Muscle layer of duodenum (tissue), 2 donors: ENCODE data around the gene BCL6B.

Experiments
- H3K27ac ChIP-seq: one replicate; pipeline ENCODE4 v1.7.0; 2013; ENCODE audit warnings: mild to moderate bottlenecking, low read length
- H3K27me3 ChIP-seq: one replicate; pipeline ENCODE4 v1.7.0; 2013; ENCODE audit warnings: low read depth, mild to moderate bottlenecking, control low read depth, low read length
- H3K36me3 ChIP-seq, 2 donors: one replicate each; pipeline ENCODE4 v1.7.0; 2013; ENCODE audit warnings: low read length in 2 of 2, control low read depth in 1 of 2, mild to moderate bottlenecking in 1 of 2; ENCODE audit not compliant: insufficient read depth in 2 of 2, control insufficient read depth in 1 of 2
- H3K4me1 ChIP-seq, 2 donors: one replicate each; pipeline ENCODE4 v1.7.0; 2013; ENCODE audit warnings: low read length in 2 of 2, mild to moderate bottlenecking in 2 of 2, control low read depth in 1 of 2, moderate library complexity in 1 of 2; ENCODE audit not compliant: insufficient read depth in 2 of 2, control insufficient read depth in 1 of 2
- H3K4me3 ChIP-seq, 2 donors: one replicate each; pipeline ENCODE4 v1.7.0; 2013; ENCODE audit warnings: low read length in 2 of 2, low read depth in 1 of 2, mild to moderate bottlenecking in 1 of 2
- H3K9me3 ChIP-seq, 2 donors: one replicate each; pipeline ENCODE4 v1.7.0; 2013; ENCODE audit warnings: low read length in 2 of 2, control low read depth in 1 of 2, mild to moderate bottlenecking in 1 of 2; ENCODE audit not compliant: control insufficient read depth in 1 of 2
- donor health status: healthy.

BCL6B gene

GRCh38 chr17:6996256-6997011 lies 26.4 kb upstream of the BCL6B start:
- no peak overlapping the region for H3K27ac ChIP-seq
- H3K4me3 ChIP-seq: peak overlapping the region in 1 of 2 donors; percentile 50

DNA sequence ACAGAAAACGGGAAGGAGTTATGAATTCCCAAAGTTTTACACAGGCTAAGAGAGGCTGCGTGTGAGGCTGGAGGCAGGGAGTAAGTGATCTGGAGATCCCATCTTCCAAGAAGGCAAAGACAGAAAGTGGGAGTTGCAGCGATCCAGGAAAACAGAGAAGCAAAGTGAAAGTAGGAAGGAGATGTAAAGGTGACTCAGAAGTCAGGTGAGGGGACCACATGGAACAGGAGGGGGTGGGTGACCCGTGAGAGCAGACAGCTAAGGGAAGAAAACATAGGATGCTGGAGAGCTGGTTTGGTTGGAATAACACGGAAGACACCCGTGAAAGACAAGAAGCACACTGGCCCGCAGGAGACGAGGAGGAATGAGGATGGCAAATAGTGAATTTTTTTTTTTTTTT lies 25.7 kb upstream of the BCL6B start:
- no peak overlapping the region for H3K27ac ChIP-seq
- H3K9me3 ChIP-seq: no peaks in the 10 kb centered on the region
- H3K36me3 ChIP-seq: peaks cover 29 to 43% of the 10 kb centered on the region in 2 donors
- H3K27me3 ChIP-seq: no peaks in the 10 kb centered on the region
- H3K4me3 ChIP-seq: no peak overlapping the region
- peaks cover 0 to 10% of the 10 kb centered on the region in 2 donors for H3K4me1 ChIP-seq

More at GRCh38 chr17:6996256-6997011, 26.4 kb upstream of the BCL6B start:
- Histone ChIP-seq H3K4me1 (peaks cover 0 to 10% of the 10 kb centered on the region in 2 donors), H3K27me3 (no peaks in the 10 kb centered on the region), H3K9me3 (no peaks in the 10 kb centered on the region), H3K36me3 (peaks cover 22 to 36% of the 10 kb centered on the region in 2 donors)

GRCh38 chr17:6998855-6999508 lies 23.9 kb upstream of the BCL6B start:
- H3K4me3 ChIP-seq: no peak overlapping the region
- H3K36me3 ChIP-seq: peaks cover 44 to 53% of the 10 kb centered on the region in 2 donors
- H3K27ac ChIP-seq: no peak overlapping the region
- H3K4me1 ChIP-seq: peaks cover 0 to 10% of the 10 kb centered on the region in 2 donors
- no peaks in the 10 kb centered on the region for H3K9me3 ChIP-seq
- H3K27me3 ChIP-seq: no peaks in the 10 kb centered on the region

GRCh38 chr17:7001318-7001961 lies 21.4 kb upstream of the BCL6B start:
- H3K9me3 ChIP-seq: no peaks in the 10 kb centered on the region
- H3K4me1 ChIP-seq: peaks cover 0 to under 1% of the 10 kb centered on the region in 2 donors
- no peaks in the 10 kb centered on the region for H3K27me3 ChIP-seq
- H3K4me3 ChIP-seq: no peak overlapping the region
- H3K36me3 ChIP-seq: peaks cover 44 to 53% of the 10 kb centered on the region in 2 donors
- H3K27ac ChIP-seq: no peak overlapping the region

DNA sequence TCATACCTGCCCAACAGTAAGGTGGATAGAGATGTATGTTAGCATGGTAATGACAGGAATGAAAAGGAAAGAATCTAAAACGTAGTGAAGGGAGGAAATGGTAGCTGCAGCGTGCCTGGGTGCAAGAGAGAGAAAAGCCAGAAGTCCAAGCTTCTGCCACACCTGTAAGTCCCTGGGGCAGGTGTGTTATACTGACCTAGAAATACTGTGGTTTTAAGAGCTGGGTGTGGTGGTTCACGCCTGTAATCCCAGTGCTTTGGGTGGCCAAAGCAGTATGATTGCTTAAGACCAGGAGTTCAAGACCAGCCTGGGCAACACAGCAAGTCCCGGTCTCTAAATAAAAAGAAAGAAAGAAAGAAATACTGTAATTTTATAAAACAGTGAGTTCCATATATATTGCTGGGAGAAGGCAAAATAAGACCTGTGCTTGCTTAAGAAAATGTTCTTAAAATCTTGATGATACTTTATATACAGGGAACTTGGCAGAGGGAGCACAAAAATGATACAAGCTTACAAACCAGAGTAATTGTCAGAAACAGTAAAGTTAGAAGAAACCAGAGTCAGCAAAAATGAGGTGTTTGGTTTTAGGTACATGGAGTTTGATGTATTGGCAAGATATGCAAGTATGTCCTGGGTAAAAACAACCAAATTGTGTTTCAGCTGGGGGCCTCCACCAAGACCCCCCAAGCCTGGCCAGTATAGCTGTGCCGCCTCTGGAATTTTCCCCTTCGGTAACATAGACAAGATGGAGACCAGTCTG lies 20.4 kb upstream of the BCL6B start:
- Histone ChIP-seq H3K27ac (no peak overlapping the region), H3K4me1 (no peaks in the 10 kb centered on the region), H3K36me3 (peaks cover 44 to 53% of the 10 kb centered on the region in 2 donors), H3K9me3 (no peaks in the 10 kb centered on the region), H3K27me3 (no peaks in the 10 kb centered on the region), H3K4me3 (no peak overlapping the region)

- Histone ChIP-seq H3K9me3 (no peaks in the 10 kb centered on the region), H3K36me3 (peaks cover 42 to 44% of the 10 kb centered on the region in 2 donors), H3K27me3 (no peaks in the 10 kb centered on the region), H3K4me3 (no peak overlapping the region), H3K27ac (no peak overlapping the region), H3K4me1 (no peaks in the 10 kb centered on the region)
These were observed 19.1 kb upstream of the BCL6B start for GRCh38 chr17:7003745-7004144.

- no peak overlapping the region for H3K27ac ChIP-seq
- H3K9me3 ChIP-seq: no peaks in the 10 kb centered on the region
- H3K27me3 ChIP-seq: no peaks in the 10 kb centered on the region
- H3K36me3 ChIP-seq: peaks cover 35 to 37% of the 10 kb centered on the region in 2 donors
- peaks cover 0 to 3% of the 10 kb centered on the region in 2 donors for H3K4me1 ChIP-seq
- no peak overlapping the region for H3K4me3 ChIP-seq
These were observed 18.2 kb upstream of the BCL6B start for GRCh38 chr17:7004398-7005253.

DNA sequence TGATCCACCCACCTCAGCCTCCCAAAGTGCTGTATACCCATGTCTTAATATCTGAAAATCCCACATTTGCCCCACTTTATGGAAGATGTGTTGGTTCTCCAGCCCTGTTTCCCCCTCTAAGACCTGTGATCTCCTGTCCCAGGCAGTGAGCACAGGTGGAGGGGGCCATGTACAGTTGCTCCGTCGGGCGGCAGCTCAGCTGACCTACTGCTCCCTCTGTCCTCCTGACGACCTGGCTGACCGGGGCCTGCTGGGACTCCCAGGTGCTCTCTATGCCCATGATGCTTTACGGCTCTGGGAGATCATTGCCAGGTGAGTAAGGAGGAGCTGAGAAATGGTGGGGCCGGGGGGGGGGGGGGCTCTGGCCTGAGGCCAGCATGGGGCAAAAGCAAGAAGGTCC lies 17.1 kb upstream of the BCL6B start:
- Histone ChIP-seq H3K4me1 (peaks cover 6 to 13% of the 10 kb centered on the region in 2 donors), H3K27me3 (no peaks in the 10 kb centered on the region), H3K27ac (no peak overlapping the region), H3K4me3 (no peak overlapping the region), H3K36me3 (peaks cover 26 to 29% of the 10 kb centered on the region in 2 donors), H3K9me3 (no peaks in the 10 kb centered on the region)

GRCh38 chr17:7007143-7007542 lies 15.7 kb upstream of the BCL6B start:
- Histone ChIP-seq H3K9me3 (no peaks in the 10 kb centered on the region), H3K4me1 (peaks cover 11 to 24% of the 10 kb centered on the region in 2 donors), H3K4me3 (no peak overlapping the region), H3K36me3 (peaks cover 14 to 15% of the 10 kb centered on the region in 2 donors), H3K27ac (no peak overlapping the region), H3K27me3 (no peaks in the 10 kb centered on the region)

DNA sequence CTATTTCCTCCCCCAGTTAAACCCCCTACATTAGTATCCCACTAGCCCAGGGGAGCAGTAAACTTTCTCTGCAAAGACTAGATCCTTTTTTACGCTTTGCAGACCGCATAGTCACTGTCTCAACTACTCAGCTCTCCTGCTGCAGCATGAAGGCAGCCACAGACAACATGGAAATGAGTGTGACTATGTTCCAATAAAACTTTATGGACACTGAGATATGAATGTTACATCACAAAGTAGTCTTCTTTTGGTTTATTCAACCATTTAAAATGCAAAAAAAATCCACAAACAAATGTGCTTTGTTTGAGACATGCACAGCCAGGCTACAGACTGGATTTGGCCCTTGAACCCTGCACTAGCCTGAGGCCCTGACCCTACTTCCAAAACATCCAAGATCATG lies 12.3 kb upstream of the BCL6B start:
- peak overlapping the region; percentile 94 to 98 for H3K4me3 ChIP-seq
- H3K36me3 ChIP-seq: peaks cover 0 to 11% of the 10 kb centered on the region in 2 donors
- H3K9me3 ChIP-seq: no peaks in the 10 kb centered on the region
- peaks cover 15 to 36% of the 10 kb centered on the region in 2 donors for H3K4me1 ChIP-seq
- no peak overlapping the region for H3K27ac ChIP-seq
- no peaks in the 10 kb centered on the region for H3K27me3 ChIP-seq
